Nephron progenitor cell (in vitro differentiated cells): ENCODE data around the gene SEC22C.

Experiments used
- DNase-seq: peaks from one replicate; pipeline ENCODE4 v3.0.0; 2021
- H3K27ac Mint-ChIP-seq: 2 replicates; pipeline ENCODE4 v1.8.0; 2021; ENCODE audit warnings: mild to moderate bottlenecking, moderate library complexity, mixed read lengths
- H3K27me3 Mint-ChIP-seq: 2 replicates; pipeline ENCODE4 v1.8.0; 2021; ENCODE audit warnings: mild to moderate bottlenecking, low read depth, mixed read lengths; ENCODE audit not compliant: poor library complexity
- H3K36me3 Mint-ChIP-seq: 2 replicates; pipeline ENCODE4 v1.8.0; 2021; ENCODE audit warnings: low read depth, mixed read lengths
- H3K4me1 Mint-ChIP-seq: 2 replicates; pipeline ENCODE4 v1.8.0; 2021; ENCODE audit warnings: mixed read lengths
- H3K4me3 Mint-ChIP-seq: 2 replicates; pipeline ENCODE4 v1.8.0; 2021; ENCODE audit warnings: mild to moderate bottlenecking, moderate library complexity, mixed read lengths
- H3K9me3 Mint-ChIP-seq: 2 replicates; pipeline ENCODE4 v1.8.0; 2021; ENCODE audit warnings: mild to moderate bottlenecking, moderate library complexity, mixed read lengths
- TF ChIP-seq, protein P1 (sequence below): fragments of 200-600 bp; sonication (generic); IDR thresholded peaks from 2 replicates; pipeline ENCODE4 v1.5.0; 2021; ENCODE audit warnings: antibody characterized with exemption

SEC22C gene

DNA sequence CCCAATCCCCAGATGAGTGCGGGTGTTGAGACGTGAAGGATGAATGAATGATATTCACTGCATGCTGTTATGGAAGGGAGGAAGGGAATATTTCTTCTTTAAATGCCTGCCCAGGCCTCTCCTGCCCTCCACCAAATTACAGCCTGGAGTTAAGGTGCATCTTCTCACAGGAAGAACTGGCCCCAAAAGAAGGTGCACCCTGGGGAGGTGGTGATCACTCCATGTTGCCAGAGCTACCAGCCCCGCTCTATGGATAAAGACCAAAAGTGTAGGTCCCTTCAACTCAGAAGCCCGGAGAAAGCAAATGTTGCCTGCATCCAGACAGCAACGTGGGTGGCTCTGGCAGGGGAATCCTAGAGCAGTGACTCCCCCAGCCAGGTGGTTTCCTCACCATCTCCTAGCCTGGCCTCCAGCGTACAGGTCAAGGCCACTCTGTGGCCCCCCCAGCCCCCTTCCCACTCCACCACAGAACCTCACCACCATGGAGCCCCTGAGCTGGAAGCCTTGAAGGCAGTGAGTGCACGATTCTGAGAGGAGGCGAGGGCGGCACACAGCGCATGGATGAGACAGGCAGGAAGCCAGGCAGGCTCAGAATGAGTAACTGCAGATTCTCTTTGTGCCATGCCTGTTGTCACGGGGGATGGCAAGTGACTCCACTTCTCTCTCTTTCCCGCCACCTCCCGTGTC is 82.8 kb downstream of the SEC22C start:
- TF ChIP-seq, protein P1, sequence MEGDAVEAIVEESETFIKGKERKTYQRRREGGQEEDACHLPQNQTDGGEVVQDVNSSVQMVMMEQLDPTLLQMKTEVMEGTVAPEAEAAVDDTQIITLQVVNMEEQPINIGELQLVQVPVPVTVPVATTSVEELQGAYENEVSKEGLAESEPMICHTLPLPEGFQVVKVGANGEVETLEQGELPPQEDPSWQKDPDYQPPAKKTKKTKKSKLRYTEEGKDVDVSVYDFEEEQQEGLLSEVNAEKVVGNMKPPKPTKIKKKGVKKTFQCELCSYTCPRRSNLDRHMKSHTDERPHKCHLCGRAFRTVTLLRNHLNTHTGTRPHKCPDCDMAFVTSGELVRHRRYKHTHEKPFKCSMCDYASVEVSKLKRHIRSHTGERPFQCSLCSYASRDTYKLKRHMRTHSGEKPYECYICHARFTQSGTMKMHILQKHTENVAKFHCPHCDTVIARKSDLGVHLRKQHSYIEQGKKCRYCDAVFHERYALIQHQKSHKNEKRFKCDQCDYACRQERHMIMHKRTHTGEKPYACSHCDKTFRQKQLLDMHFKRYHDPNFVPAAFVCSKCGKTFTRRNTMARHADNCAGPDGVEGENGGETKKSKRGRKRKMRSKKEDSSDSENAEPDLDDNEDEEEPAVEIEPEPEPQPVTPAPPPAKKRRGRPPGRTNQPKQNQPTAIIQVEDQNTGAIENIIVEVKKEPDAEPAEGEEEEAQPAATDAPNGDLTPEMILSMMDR: no peak
- peaks cover 29% of the 10 kb centered on the region for H3K4me1 Mint-ChIP-seq
- DNase-seq: no peak
- no peaks in the 10 kb centered on the region for H3K36me3 Mint-ChIP-seq
- H3K27ac Mint-ChIP-seq: no peak overlapping the region
- H3K4me3 Mint-ChIP-seq: no peak overlapping the region
- peaks cover 80% of the 10 kb centered on the region for H3K27me3 Mint-ChIP-seq
- no peaks in the 10 kb centered on the region for H3K9me3 Mint-ChIP-seq

DNA sequence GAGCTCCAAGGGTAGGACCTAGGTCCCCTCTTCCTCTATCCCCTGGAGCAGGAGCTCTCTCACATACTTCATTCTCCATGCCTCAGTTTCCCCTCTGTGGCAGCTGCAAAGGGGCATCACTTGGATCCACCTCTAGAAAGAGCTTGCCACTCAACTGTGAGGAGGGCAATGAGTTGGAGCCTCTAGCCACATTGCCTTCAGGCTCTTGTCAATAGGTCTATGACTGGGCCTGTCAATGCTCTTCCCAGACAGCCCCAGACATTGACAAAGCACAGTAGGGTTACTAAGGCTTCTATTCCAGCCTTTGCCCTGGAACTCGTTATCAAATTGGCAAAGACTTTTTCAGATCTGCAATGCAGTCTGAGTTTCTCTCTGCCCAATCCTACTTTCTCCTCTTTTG is 83.7 kb downstream of the SEC22C start:
- Mint-ChIP-seq H3K4me1 (peaks cover 29% of the 10 kb centered on the region), H3K27me3 (peaks cover 71% of the 10 kb centered on the region), H3K4me3 (no peak overlapping the region), H3K9me3 (no peaks in the 10 kb centered on the region), H3K27ac (no peak overlapping the region), H3K36me3 (no peaks in the 10 kb centered on the region)
- DNase-seq: no peak
- TF ChIP-seq, protein P1: no peak
